PC-3 (cell line): ENCODE measurements around the gene CNTNAP5. TPM values are rescaled to one million over a fixed set of nuclear protein-coding genes. Genes with fewer than 3 reads are reported as not detected.

Experiments
- ATAC-seq: fragments of 200-7000 bp; cut with Tn5 transposase; 2 replicates; pipeline ENCODE4 v1.9.1; 2020; ENCODE audit warnings: mild to moderate bottlenecking, moderate library complexity
- BruUV-seq: library from RNA; stranded (reverse); fragments of 400-500 nt; replicated peaks from 2 replicates; lab custom pipeline; 2021; lab: Mats Ljungman, UMichigan
- CTCF ChIA-PET: fragments of 300-600 bp; sonication (Branson Sonifier 250); formaldehyde crosslinking; loops from one replicate; lab custom pipeline; 2022; ENCODE audit warnings: antibody characterized with exemption; lab: Charles Lee
- POLR2A ChIA-PET: fragments of 300-600 bp; sonication (Branson Sonifier 250); formaldehyde crosslinking; loops from one replicate; lab custom pipeline; 2022; ENCODE audit warnings: antibody characterized with exemption; ENCODE audit not compliant: unreplicated experiment; lab: Charles Lee
- DNase-seq: peaks from one replicate; pipeline ENCODE4 v3.0.0-alpha.2; 2015
- H2AFZ ChIP-seq: fragments of 300-600 bp; sonication (generic); 2 replicates; pipeline ENCODE4 v1.6.0; 2016; ENCODE audit warnings: antibody characterized with exemption, low read length
- H3F3A ChIP-seq: fragments of 300-600 bp; sonication (generic); one replicate; pipeline ENCODE4 v1.6.0; 2017; ENCODE audit warnings: antibody characterized with exemption, low read length, control low read depth, mild to moderate bottlenecking; ENCODE audit not compliant: unreplicated experiment
- H3K27ac ChIP-seq: fragments of 300-600 bp; sonication (generic); 2 replicates; pipeline ENCODE4 v1.5.1; 2016; ENCODE audit warnings: mild to moderate bottlenecking, low read length
- H3K27me3 ChIP-seq: fragments of 300-600 bp; sonication (generic); 2 replicates; pipeline ENCODE4 v1.6.1; 2016; ENCODE audit warnings: low read length, mixed read lengths
- H3K36me3 ChIP-seq: fragments of 300-600 bp; sonication (generic); 2 replicates; pipeline ENCODE4 v1.6.1; 2016; ENCODE audit warnings: low read depth, mixed run types, low read length, mixed read lengths
- H3K4me1 ChIP-seq: fragments of 300-600 bp; sonication (generic); 2 replicates; pipeline ENCODE4 v1.5.1; 2016; ENCODE audit warnings: low read length; ENCODE audit not compliant: insufficient read depth
- H3K4me2 ChIP-seq: fragments of 300-600 bp; sonication (generic); 2 replicates; pipeline ENCODE4 v1.6.0; 2016; ENCODE audit warnings: low read length
- H3K4me3 ChIP-seq: fragments of 300-600 bp; sonication (generic); 2 replicates; pipeline ENCODE4 v1.5.1; 2016; ENCODE audit warnings: mild to moderate bottlenecking, low read length, mixed read lengths
- H3K79me2 ChIP-seq: fragments of 300-600 bp; sonication (generic); 2 replicates; pipeline ENCODE4 v1.6.1; 2017; ENCODE audit warnings: low read length, mixed read lengths
- H3K9ac ChIP-seq: fragments of 300-600 bp; sonication (generic); 2 replicates; pipeline ENCODE4 v1.6.0; 2016; ENCODE audit warnings: mild to moderate bottlenecking, low read length
- H3K9me2 ChIP-seq: fragments of 300-600 bp; sonication (generic); replicated peaks from 2 replicates; pipeline ENCODE4 v1.6.1; 2016; ENCODE audit warnings: mixed run types, low read length, mixed read lengths
- H3K9me3 ChIP-seq: fragments of 300-600 bp; sonication (generic); 2 replicates; pipeline ENCODE4 v1.6.1; 2016; ENCODE audit warnings: low read length, mixed read lengths
- H4K20me1 ChIP-seq: fragments of 300-600 bp; sonication (generic); 2 replicates; pipeline ENCODE4 v1.6.1; 2016; ENCODE audit warnings: low read length, mixed read lengths
- CTCF ChIP-seq: fragments of 300-600 bp; sonication (generic); conservative IDR thresholded peaks from 2 replicates; pipeline ENCODE4 v1.5.1; 2017; ENCODE audit warnings: antibody characterized with exemption, low read depth, mild to moderate bottlenecking, low read length
- EZH2 ChIP-seq: fragments of 300-600 bp; sonication (generic); IDR thresholded peaks from one replicate; pipeline ENCODE4 v1.6.1; 2017; ENCODE audit warnings: antibody characterized with exemption, mild to moderate bottlenecking, low read length; ENCODE audit not compliant: unreplicated experiment
- EZH2phosphoT487 ChIP-seq: fragments of 300-600 bp; sonication (generic); IDR thresholded peaks from 2 replicates; pipeline ENCODE4 v1.6.1; 2018; ENCODE audit warnings: mild to moderate bottlenecking, antibody characterized with exemption, low read length, borderline replicate concordance
- intact Hi-C: fragments of 100-400 bp; cut with micrococcal nuclease; formaldehyde crosslinking; loops from 2 replicates; pipeline ENCODE4 v1.9.0; 2023
- total RNA-seq: library from RNA; depleted of rRNA; stranded (reverse); fragments of >200 nt; gene quantifications from 2 replicates; pipeline ENCODE4 v1.2.3, GENCODE V29; 2014

The CNTNAP5 gene
- total RNA-seq, 1 experiment from 2014 or later: not detected

DNA sequence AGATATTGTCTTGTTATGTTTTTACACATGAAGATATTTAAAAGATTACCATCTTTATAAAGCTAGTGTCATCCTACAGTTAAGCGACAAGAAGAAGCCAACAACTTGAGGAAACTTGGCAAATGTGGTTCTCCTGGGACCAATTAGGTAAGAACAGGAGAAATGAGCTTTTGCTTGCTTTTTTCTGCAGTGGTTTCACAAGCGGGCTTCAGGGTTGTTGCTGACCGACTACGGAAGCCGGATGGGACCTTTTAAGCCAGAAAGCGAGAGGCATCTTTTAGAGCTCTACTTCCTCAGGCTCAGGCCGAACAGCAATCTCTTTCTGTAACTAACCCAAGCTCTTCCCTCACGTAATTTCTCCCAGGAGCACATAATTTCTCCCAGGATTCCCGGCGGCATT, 256.5 kb downstream of the CNTNAP5 start:
- H3K27ac ChIP-seq: no peak overlapping the region
- no peaks in the 10 kb centered on the region for H3F3A ChIP-seq
- ATAC-seq: no peak
- no peaks in the 10 kb centered on the region; the same call in 1 of the 2 replicates for H3K36me3 ChIP-seq
- H3K4me1 ChIP-seq: no peaks in the 10 kb centered on the region
- H3K4me2 ChIP-seq: no peak overlapping the region
- BruUV-seq: no TSS peak
- no peaks in the 10 kb centered on the region for H4K20me1 ChIP-seq
- no peaks in the 10 kb centered on the region for H3K27me3 ChIP-seq
- H3K79me2 ChIP-seq: no peaks in the 10 kb centered on the region
- ChIA-PET POLR2A (no interaction called here), CTCF (no interaction called here)
- no peaks in the 10 kb centered on the region for H3K9me2 ChIP-seq
- H3K9ac ChIP-seq: no peak overlapping the region
- intact Hi-C loops: no loop called here
- no peak overlapping the region for H3K4me3 ChIP-seq
- TF ChIP-seq EZH2phosphoT487 (no peak), CTCF (no peak), EZH2 (no peak)
- DNase-seq: no peak
- no peak overlapping the region for H2AFZ ChIP-seq
- no peaks in the 10 kb centered on the region for H3K9me3 ChIP-seq

DNA sequence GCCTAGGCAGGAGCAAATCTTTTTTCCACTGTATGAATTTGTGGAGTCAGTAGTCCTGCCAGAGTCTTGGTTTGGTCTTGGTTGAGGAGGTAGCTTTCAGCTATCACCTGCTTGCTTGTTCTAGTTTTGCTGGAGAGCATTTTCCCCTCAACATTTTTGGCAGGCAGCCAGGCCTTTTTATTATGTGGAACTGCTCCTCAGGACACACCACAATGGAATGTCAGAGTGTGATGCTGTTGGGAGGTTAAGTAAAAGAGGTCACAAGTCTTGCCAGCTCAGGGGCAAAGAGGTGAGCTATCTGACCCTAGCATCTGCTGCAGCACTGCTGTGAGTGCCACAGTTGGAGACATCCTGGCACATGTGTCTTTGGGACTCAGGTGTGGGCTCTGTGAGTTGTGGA, 258.0 kb downstream of the CNTNAP5 start:
- no peaks in the 10 kb centered on the region for H3F3A ChIP-seq
- ChIA-PET POLR2A (no interaction called here), CTCF (no interaction called here)
- H3K4me1 ChIP-seq: no peaks in the 10 kb centered on the region
- H3K27me3 ChIP-seq: no peaks in the 10 kb centered on the region
- H3K9me2 ChIP-seq: no peaks in the 10 kb centered on the region
- intact Hi-C loops: no loop called here
- no peak overlapping the region for H3K9ac ChIP-seq
- TF ChIP-seq CTCF (no peak), EZH2phosphoT487 (no peak), EZH2 (no peak)
- peak; percentile 39 for DNase-seq
- no peak overlapping the region for H3K27ac ChIP-seq
- H3K9me3 ChIP-seq: no peaks in the 10 kb centered on the region
- ATAC-seq: no peak
- H4K20me1 ChIP-seq: no peaks in the 10 kb centered on the region
- no peak overlapping the region for H2AFZ ChIP-seq
- no peak overlapping the region for H3K4me3 ChIP-seq
- no peak overlapping the region for H3K4me2 ChIP-seq
- H3K36me3 ChIP-seq: no peaks in the 10 kb centered on the region; the same call in 1 of the 2 replicates
- BruUV-seq: no TSS peak
- no peaks in the 10 kb centered on the region for H3K79me2 ChIP-seq

DNA sequence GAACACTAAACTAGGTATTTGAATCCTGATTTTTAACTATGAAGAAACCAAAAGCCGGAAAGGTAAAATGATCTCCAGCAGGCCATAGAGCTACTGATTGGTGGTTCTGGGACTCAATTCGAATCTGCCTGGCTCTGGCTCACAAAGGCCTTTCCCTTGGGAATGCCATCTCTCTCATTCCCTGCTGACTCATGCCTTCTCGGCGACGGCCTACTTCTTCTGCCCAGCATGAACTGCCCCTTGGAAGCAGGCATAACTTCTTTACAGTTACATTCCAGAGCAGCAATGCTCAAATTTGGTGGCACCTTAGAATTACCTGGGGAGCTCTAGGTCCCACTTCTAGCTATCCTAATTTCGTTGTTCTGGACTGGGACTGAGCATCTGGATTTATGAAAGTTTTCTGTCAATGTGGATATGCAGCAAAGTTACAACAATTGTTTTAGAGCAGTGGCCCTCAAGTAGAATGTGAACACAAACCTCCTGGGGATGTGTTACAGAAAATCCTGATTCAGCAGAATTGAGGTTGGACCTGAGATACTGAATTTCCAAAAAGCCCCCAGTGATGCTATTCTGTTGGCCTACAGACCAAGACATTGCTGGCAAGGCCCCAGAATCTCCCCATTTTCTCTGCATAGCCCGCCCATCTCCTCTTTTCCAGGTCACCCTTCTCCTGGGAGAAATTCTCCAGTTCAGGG, 261.1 kb downstream of the CNTNAP5 start:
- Histone ChIP-seq H3K27me3 (no peaks in the 10 kb centered on the region), H3K36me3 (no peaks in the 10 kb centered on the region), H3K79me2 (no peaks in the 10 kb centered on the region), H3K9ac (no peak overlapping the region), H3K4me2 (no peak overlapping the region), H4K20me1 (no peaks in the 10 kb centered on the region), H3K9me3 (no peaks in the 10 kb centered on the region), H3K4me1 (no peaks in the 10 kb centered on the region), H3K27ac (no peak overlapping the region), H2AFZ (no peak overlapping the region), H3F3A (no peaks in the 10 kb centered on the region), H3K4me3 (no peak overlapping the region), H3K9me2 (no peaks in the 10 kb centered on the region)
- ChIA-PET CTCF (no interaction called here), POLR2A (no interaction called here)
- no peak for ATAC-seq
- no peak for TF ChIP-seq CTCF
- TF ChIP-seq EZH2phosphoT487: no peak
- TF ChIP-seq EZH2: no peak
- intact Hi-C loops: no loop called here
- DNase-seq: no peak
- no TSS peak for BruUV-seq
